ENCODE results near the gene SYNE1. TPM values are rescaled to one million over a fixed set of nuclear protein-coding genes. Genes with fewer than 3 reads are reported as not detected.
"Not testable (repeated sequence)": the region's sequence is repeated elsewhere in the genome, so short reads cannot be mapped to it uniquely, and the experiment has no call there.

SYNE1 gene
- polyA plus RNA-seq, 1 experiment: 35.7 TPM

DNA sequence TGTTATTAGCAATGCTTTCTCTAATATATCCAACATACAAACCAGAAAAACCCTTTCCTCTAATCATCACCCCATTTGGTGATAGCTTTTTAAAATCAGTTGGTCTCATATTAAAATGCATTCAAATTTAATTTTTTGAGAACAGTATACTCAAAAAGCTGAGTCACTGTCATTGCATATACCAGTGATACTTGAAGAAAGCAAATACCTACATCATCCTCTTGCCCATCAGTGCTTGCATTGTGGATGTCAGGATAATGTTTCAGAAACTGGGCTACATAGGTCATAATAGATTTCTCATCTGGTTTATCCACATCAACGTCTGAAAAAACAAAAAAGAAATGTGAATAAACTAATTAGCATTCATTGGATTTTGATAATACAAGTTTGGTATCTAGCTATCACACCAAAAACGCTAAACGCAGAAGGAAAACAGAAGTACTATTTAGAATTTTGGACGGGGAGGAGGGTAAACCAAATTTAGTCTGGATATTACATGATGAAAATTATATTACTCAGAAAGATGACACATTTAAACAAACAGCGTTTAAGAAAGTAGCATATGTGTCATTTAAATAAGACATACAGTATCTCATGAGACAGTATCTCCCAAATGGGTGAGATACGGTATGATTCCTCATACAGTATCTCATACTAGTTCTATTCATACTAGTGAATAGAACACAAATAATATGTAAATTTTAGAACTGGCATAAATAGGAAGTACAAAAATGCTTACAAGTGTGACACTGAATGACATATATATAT is 134.6 kb downstream of the SYNE1 start:
- ChIA-PET POLR2A (no interaction called here), CTCF (no interaction called here)
- Histone ChIP-seq H3K4me3 (ENCODE audit: low read depth, low read length) (no peak overlapping the region), H3K9me3 (ENCODE audit: control insufficient read depth, insufficient read depth, low read length) (no peaks in the 10 kb centered on the region), H3K27me3 (ENCODE audit: control insufficient read depth, insufficient read depth, low read length) (no peaks in the 10 kb centered on the region), H3K27ac (ENCODE audit: low read depth, low read length) (no peak overlapping the region)
- no peak for DNase-seq (ENCODE audit: low read depth, low spot score)
- TF ChIP-seq CTCF (IDR thresholded peaks at IDR 0.05; ENCODE audit: low read depth, low read length): no peak

DNA sequence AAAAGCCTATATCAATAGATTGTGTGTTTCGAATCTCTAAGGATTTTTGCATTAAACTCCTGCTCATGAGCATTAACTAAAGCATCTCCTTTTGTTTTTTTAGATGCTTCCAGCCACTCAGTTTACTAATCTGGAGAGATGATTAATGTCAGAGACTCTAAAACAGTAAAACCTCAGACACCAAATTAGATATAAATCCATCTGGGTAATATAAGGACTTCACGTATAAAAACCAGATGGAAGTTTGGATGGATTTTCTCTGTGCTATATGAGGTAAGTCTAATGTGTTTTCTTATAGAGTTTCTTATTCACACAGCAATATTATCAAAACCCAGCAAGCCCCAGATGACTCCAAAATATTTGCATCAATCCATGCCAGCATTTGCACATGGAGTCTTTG is 137.2 kb downstream of the SYNE1 start:
- H3K27me3 ChIP-seq (ENCODE audit: control insufficient read depth, insufficient read depth, low read length): no peaks in the 10 kb centered on the region
- no peaks in the 10 kb centered on the region for H3K9me3 ChIP-seq (ENCODE audit: control insufficient read depth, insufficient read depth, low read length)
- ChIA-PET POLR2A (no interaction called here), CTCF (interaction anchor here (0.6 to 1.0 kb wide), 2 partner anchors 15 to 454 kb away, joined by 4 to 5 read pairs; no protein-coding TSS in a partner anchor)
- H3K4me3 ChIP-seq (ENCODE audit: low read depth, low read length): no peak overlapping the region
- TF ChIP-seq CTCF (IDR thresholded peaks at IDR 0.05; ENCODE audit: low read depth, low read length): no peak
- no peak for DNase-seq (ENCODE audit: low read depth, low spot score)
- no peak overlapping the region for H3K27ac ChIP-seq (ENCODE audit: low read depth, low read length)

DNA sequence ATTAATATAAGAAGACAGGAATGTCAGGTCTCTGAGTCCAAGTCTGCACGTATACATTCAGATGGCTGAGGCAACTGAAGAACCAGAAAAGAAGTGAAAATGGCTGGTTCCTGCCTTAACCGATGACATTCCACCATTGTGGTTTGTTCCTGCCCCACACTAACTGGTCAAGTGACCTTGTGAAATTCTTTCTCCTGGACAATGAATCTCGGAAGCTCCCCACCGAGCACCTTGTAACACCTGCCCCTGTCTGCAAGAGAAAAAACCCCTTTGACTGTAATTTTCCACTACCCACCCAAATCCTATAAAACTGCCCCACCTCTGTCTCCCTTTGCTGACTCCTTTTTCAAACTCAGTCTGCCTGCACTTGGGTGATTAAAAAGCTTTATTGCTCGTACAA is 140.4 kb downstream of the SYNE1 start:
- H3K27me3 ChIP-seq (ENCODE audit: control insufficient read depth, insufficient read depth, low read length): no peaks in the 10 kb centered on the region
- H3K4me3 ChIP-seq (ENCODE audit: low read depth, low read length): no peak overlapping the region
- no peaks in the 10 kb centered on the region for H3K9me3 ChIP-seq (ENCODE audit: control insufficient read depth, insufficient read depth, low read length)
- no peak overlapping the region for H3K27ac ChIP-seq (ENCODE audit: low read depth, low read length)
- DNase-seq (ENCODE audit: low read depth, low spot score): no peak
- TF ChIP-seq CTCF (IDR thresholded peaks at IDR 0.05; ENCODE audit: low read depth, low read length): no peak
- CTCF ChIA-PET: interaction anchor here (2.5 kb wide), 1 partner anchor 11 kb away, joined by 14 read pairs; no protein-coding TSS in a partner anchor
- POLR2A ChIA-PET: no interaction called here

GRCh38 chr6:152495456-152495855 is 141.7 kb downstream of the SYNE1 start:
- H3K4me3 ChIP-seq (ENCODE audit: low read depth, low read length); CTCF ChIA-PET; H3K27ac ChIP-seq (ENCODE audit: low read depth, low read length); DNase-seq (ENCODE audit: low read depth, low spot score); POLR2A ChIA-PET; H3K27me3 ChIP-seq (ENCODE audit: control insufficient read depth, insufficient read depth, low read length); H3K9me3 ChIP-seq (ENCODE audit: control insufficient read depth, insufficient read depth, low read length): not testable (repeated sequence)

GRCh38 chr6:152492281-152492680 is 144.9 kb downstream of the SYNE1 start:
- H3K4me3 ChIP-seq (ENCODE audit: low read depth, low read length); H3K9me3 ChIP-seq (ENCODE audit: control insufficient read depth, insufficient read depth, low read length); H3K27me3 ChIP-seq (ENCODE audit: control insufficient read depth, insufficient read depth, low read length); POLR2A ChIA-PET; DNase-seq (ENCODE audit: low read depth, low spot score): not testable (repeated sequence)
- H3K27ac ChIP-seq (ENCODE audit: low read depth, low read length): peak overlapping the region; percentile 82
- CTCF ChIA-PET: interaction anchor here (0.8 kb wide), 1 partner anchor 210 kb away, joined by 3 read pairs; no protein-coding TSS in a partner anchor

- H3K27me3 ChIP-seq (ENCODE audit: control insufficient read depth, insufficient read depth, low read length); POLR2A ChIA-PET; H3K9me3 ChIP-seq (ENCODE audit: control insufficient read depth, insufficient read depth, low read length); DNase-seq (ENCODE audit: low read depth, low spot score); H3K4me3 ChIP-seq (ENCODE audit: low read depth, low read length): not testable (repeated sequence)
- CTCF ChIA-PET: interaction anchor here (0.8 kb wide), 1 partner anchor 210 kb away, joined by 3 read pairs; no protein-coding TSS in a partner anchor
- H3K27ac ChIP-seq (ENCODE audit: low read depth, low read length): peak overlapping the region; percentile 82
These were observed 145.7 kb downstream of the SYNE1 start for GRCh38 chr6:152491501-152491900.

GRCh38 chr6:152490971-152491378 is 146.2 kb downstream of the SYNE1 start:
- DNase-seq (ENCODE audit: low read depth, low spot score): peak; percentile 43
- H3K9me3 ChIP-seq (ENCODE audit: control insufficient read depth, insufficient read depth, low read length); H3K27me3 ChIP-seq (ENCODE audit: control insufficient read depth, insufficient read depth, low read length); H3K4me3 ChIP-seq (ENCODE audit: low read depth, low read length); CTCF ChIA-PET; POLR2A ChIA-PET: not testable (repeated sequence)
- peak overlapping the region; percentile 94 for H3K27ac ChIP-seq (ENCODE audit: low read depth, low read length)
